HL-60 (cell line): ENCODE measurements around the gene FCRL4.

Source experiments
- GABPA ChIP-seq: IDR thresholded peaks from 2 replicates; pipeline ENCODE4 v1.6.1; 2012; ENCODE audit warnings: low read depth
- POLR2AphosphoS5 ChIP-seq: IDR thresholded peaks from 2 replicates; pipeline ENCODE4 v1.6.1; 2012; ENCODE audit warnings: low read depth
- TF ChIP-seq, protein P1 (sequence below): IDR thresholded peaks from one replicate; pipeline ENCODE4 v1.5.1; 2011; ENCODE audit warnings: low read length, control low read depth, inconsistent platforms; ENCODE audit not compliant: insufficient read depth

DNA sequence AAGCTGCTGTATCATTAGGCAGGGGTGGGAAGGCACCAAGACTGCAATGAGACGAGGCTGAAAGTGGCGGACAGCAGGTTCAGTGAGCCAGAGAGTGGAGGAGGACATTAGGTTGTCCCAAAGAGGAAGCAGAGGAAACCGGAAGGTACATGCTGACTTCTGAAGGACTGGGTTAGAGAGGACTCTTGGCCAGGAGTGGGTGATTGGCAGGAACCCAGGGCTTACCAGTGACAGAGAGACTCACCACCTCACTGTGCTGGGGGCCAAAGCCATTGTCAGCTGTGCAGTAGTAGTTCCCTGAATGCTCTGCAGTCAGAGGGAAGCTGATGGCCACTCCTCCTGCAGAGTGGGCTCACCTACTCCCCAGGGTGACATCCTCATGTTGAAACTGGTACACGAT is 41.9 kb upstream of the FCRL4 start:
- TF ChIP-seq, protein P1, sequence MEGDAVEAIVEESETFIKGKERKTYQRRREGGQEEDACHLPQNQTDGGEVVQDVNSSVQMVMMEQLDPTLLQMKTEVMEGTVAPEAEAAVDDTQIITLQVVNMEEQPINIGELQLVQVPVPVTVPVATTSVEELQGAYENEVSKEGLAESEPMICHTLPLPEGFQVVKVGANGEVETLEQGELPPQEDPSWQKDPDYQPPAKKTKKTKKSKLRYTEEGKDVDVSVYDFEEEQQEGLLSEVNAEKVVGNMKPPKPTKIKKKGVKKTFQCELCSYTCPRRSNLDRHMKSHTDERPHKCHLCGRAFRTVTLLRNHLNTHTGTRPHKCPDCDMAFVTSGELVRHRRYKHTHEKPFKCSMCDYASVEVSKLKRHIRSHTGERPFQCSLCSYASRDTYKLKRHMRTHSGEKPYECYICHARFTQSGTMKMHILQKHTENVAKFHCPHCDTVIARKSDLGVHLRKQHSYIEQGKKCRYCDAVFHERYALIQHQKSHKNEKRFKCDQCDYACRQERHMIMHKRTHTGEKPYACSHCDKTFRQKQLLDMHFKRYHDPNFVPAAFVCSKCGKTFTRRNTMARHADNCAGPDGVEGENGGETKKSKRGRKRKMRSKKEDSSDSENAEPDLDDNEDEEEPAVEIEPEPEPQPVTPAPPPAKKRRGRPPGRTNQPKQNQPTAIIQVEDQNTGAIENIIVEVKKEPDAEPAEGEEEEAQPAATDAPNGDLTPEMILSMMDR = no peak
- TF ChIP-seq POLR2AphosphoS5 (no peak), GABPA (no peak)
